Measurements from ENCODE around the gene EXD2.
"Not testable (repeated sequence)": the region's sequence is repeated elsewhere in the genome, so short reads cannot be mapped to it uniquely, and the experiment has no call there.

EXD2 gene

GRCh38 chr14:69281450-69282169 lies 90.3 kb downstream of the EXD2 start:
- no peak for DNase-seq (ENCODE audit: low read depth)

- no peak for DNase-seq (ENCODE audit: low read depth)
Measured at GRCh38 chr14:69282448-69282847, 91.2 kb downstream of the EXD2 start.

GRCh38 chr14:69284170-69284569 lies 92.9 kb downstream of the EXD2 start:
- DNase-seq (ENCODE audit: low read depth) = no peak

GRCh38 chr14:69285661-69286255 lies 94.5 kb downstream of the EXD2 start:
- DNase-seq (ENCODE audit: low read depth) = no peak

- no peak for DNase-seq (ENCODE audit: low read depth)
Measured at GRCh38 chr14:69287098-69288010, 96.1 kb downstream of the EXD2 start.

- DNase-seq (ENCODE audit: low read depth) = no peak
Measured at GRCh38 chr14:69288011-69288771, 96.9 kb downstream of the EXD2 start.

- DNase-seq (ENCODE audit: low read depth) = no peak
Measured at GRCh38 chr14:69288956-69289705, 97.8 kb downstream of the EXD2 start.

- DNase-seq (ENCODE audit: low read depth) = no peak
Measured at GRCh38 chr14:69289811-69290520, 98.7 kb downstream of the EXD2 start.

- not testable (repeated sequence) for DNase-seq (ENCODE audit: low read depth)
Measured at GRCh38 chr14:69290881-69291280, 99.6 kb downstream of the EXD2 start.

- DNase-seq (ENCODE audit: low read depth) = no peak
Measured at GRCh38 chr14:69291396-69291795, 100.1 kb downstream of the EXD2 start.

- DNase-seq (ENCODE audit: low read depth) = no peak
Measured at GRCh38 chr14:69291891-69292561, 100.7 kb downstream of the EXD2 start.
